GM21723 (cell line): ENCODE results near the gene ZMIZ2.

Source experiments
- ATAC-seq: cut with Tn5 transposase; IDR thresholded peaks from one replicate; pipeline ENCODE4 v1.9.1; 2021; ENCODE audit warnings: mild to moderate bottlenecking, moderate library complexity; ENCODE audit not compliant: unreplicated experiment

Gene ZMIZ2

DNA sequence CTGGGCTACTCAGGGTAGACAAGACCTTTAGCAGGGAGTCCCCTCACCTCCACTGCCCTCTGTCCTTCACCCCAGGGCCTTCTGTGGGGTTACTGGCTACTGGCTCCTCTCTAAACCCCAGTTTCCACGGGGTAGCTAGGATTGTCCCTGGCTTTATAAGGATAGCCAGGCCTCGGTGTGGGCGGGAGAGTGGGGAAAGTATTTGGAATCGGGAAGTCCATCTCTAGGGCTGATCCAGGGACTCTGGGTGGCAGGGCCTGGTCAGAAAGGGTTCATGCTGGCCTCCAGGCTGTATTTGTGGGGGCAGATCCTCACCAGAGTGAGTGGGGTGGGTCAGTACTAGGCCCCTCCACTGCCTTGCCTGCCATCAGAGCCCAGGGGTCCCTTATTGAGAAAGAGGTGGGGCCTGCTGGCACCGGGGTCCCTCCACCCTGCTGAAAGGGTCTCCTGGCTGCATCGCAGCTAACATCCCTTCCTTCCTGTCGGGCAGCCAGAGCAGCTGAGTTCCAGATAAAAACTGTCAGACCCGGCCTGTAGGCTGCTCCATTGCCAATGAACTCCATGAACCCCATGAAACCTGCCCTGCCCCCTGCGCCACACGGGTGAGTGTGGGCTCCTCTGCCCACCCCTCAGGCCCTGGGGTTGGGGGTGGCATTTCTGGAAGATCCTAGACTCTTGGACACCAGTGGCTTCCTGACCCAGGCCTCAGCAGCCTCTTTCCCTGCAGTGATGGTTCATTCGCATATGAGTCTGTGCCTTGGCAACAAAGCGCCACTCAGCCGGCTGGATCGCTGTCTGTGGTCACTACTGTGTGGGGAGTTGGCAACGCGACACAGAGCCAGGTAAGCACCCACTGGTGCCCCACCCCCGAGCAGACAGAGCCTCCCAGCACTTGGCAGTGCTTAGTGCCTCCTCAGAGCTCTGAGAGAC lies 7.3 kb downstream of the ZMIZ2 start:
- ATAC-seq, result no peak

DNA sequence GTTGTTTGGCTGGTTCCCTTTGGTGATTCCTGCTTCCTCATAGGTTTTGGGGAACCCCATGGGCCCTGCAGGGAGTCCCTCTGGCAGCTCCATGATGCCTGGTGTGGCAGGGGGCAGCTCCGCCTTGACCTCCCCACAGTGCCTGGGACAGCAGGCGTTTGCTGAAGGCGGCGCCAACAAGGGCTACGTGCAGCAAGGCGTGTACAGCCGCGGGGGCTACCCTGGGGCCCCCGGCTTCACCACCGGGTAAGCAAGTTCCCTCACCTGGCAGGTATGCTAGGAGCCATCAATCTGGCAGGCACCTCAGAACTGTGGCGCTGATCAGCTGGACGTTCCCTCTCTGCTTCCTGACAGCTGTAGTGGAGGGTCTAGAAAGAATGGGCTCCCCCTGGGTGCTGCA lies 8.3 kb downstream of the ZMIZ2 start:
- no peak for ATAC-seq

DNA sequence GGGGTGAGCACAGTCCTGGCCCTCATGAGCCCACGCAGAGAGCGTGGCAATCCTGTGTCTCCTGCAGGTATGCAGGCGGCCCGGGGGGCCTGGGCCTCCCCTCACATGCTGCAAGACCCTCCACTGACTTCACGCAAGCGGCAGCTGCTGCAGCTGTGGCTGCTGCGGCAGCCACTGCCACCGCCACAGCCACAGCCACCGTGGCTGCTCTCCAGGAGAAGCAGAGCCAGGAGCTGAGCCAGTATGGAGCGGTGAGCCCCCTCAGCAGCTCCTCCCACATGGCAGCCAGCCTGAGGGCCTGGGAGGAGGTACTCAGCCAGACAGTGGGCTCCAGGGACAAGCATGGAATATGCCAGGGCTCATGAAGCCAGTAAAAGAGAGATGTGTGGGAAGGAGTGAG lies 8.7 kb downstream of the ZMIZ2 start:
- no peak for ATAC-seq

DNA sequence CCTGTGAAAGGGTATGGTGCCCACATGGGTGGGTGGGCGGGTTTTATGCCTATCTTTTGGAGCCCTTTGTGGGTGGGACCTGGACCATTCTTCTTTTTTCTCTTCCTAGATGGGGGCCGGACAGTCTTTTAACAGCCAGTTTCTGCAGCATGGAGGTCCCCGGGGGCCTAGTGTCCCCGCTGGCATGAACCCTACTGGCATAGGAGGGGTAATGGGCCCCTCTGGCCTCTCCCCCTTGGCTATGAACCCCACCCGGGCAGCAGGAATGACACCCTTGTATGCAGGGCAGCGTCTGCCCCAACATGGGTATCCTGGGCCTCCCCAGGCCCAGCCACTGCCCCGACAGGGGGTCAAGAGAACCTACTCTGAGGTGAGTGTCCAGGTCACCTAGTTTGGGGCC lies 9.1 kb downstream of the ZMIZ2 start:
- no peak for ATAC-seq

DNA sequence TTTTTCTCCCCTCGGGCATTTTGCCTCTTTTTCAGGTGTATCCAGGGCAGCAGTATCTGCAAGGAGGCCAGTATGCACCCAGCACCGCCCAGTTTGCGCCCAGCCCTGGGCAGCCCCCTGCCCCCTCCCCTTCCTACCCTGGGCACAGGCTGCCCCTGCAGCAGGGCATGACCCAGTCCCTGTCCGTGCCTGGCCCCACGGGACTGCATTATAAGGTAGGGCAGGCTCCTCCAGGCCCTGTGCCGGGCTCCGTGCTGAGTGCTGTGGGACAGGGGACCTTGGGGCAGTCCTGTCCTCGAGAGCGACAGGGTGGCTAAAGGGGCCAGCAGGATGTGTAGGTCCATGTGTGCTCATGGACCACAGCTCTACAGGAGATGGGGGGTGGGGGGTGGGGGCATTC lies 10.6 kb downstream of the ZMIZ2 start:
- ATAC-seq, result no peak

DNA sequence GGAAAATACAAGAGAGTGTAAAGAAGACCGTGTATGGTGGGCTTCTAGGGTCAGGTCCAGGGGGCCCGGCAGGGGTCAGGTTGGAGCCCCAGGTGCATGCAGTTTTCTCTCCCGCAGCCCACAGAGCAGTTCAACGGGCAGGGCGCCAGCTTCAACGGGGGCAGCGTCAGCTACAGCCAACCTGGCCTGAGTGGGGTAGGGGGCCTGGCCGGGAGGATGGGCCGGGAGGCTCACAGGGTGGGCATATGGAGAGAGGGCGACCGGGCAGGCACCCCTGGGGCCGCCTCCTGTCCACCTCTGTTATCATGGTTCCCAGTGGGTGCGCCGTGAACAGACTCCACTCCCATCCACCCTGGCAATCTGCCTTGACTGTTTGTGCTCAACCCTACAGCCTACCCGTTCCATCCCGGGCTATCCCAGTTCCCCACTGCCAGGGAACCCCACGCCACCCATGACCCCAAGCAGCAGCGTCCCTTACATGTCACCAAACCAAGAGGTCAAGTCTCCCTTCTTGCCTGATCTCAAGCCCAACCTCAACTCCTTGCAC lies 11.5 kb downstream of the ZMIZ2 start:
- ATAC-seq, result no peak

DNA sequence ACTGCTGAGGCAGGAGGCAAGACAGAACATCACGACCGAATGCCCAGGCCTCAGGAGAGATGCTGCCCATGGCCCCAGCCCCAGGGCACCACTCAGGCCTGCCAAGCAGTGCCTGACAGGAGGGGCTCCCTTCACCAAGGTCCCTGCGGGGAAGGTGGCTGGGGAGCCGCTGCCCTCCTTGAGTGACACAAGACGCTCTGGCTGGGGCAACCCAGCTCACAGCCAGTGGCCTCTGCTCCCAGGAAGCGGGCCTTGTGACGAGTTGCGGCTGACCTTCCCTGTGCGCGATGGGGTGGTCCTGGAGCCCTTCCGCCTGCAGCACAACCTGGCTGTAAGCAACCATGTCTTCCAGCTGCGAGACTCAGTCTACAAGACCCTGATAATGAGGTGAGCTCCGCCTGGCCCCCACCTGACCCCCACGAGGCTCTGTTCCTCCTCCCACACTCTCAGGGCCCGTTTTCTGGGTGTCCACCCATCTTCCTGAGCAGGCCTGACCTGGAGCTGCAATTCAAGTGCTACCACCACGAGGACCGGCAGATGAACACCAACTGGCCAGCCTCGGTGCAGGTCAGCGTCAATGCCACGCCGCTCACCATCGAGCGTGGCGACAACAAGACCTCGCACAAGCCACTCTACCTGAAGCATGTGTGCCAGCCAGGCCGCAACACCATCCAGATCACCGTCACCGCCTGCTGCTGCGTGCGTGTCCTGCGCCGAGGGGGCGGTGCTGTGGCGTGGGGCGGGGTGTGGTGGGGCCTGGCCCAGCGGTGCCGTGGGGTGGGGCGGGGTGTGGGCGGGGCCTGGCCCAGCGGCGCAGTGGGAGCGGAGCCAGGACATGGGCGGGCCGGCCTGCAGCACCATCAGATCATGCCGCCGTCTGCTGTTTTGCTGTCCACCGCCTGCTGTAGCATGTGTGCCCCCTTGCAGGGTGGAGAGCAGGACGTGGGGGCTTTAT lies 12.8 kb downstream of the ZMIZ2 start:
- no peak for ATAC-seq

DNA sequence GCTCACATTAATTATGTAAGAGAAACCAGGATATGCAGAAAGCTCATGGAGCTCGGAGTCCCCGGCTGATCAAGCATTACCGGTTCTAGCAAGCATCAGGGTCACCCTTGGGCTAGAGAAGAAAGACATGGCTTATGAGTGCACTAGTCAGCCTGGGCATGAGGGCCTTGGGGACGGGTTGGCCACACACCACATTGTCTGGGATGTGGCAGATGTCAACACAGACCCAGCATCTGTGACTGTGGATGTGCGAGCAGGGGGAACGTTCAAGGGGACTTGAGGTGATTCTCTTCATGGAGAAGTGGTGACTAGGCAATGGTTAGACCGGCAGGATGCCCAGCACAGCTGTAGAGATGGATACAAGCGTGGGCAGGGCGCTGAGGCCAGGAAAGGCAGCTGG lies 13.7 kb downstream of the ZMIZ2 start:
- no peak for ATAC-seq

DNA sequence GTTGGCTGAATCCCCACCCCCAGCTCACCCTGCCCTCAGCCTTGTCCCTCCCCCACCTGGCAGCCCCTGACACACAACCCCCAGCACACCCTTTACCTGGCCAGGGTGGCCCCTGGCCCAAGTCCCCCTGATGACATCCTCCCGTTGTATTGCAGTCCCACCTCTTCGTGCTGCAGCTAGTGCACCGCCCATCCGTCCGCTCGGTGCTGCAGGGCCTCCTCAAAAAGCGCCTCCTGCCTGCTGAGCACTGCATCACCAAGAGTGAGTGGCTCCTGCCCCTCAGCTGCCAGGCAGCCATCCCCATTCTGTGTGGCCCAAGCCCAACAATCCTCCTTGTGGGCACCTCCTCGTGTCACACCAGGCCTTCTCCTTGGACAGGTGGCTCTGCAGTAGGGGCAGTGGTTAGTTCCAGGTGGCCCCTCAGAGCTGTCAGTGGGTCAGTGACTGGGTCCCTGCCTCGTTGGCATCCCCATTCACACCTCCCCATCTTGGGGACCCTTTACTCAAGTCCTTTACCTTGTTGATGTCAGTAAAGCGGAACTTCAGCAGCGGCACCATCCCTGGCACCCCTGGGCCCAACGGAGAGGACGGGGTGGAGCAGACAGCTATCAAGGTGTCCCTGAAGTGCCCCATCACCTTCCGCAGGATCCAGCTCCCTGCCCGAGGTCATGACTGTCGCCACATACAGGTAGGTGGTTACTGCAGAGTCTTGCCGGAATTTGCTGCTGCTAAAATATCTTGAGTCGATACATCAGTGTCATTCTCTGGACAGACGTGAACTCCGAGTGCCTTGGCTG lies 14.3 kb downstream of the ZMIZ2 start:
- ATAC-seq, result no peak

DNA sequence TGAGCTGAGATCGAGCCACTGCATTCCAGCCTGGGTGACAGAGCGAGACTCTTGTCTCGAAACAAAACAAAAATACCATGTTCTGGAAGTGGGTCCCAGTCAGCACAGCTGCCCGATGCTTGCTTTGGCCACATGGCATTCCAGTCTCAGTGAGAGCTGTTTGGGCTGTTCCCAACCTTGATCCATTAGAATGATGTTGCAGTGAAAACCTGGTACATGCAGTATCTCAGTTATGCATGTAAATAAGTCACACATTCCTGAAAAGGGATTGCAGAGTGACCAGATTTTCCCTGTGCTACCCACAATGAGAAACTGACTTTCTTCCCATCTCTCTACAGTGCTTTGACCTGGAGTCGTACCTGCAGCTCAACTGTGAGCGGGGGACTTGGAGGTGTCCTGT lies 15.4 kb downstream of the ZMIZ2 start:
- no peak for ATAC-seq

DNA sequence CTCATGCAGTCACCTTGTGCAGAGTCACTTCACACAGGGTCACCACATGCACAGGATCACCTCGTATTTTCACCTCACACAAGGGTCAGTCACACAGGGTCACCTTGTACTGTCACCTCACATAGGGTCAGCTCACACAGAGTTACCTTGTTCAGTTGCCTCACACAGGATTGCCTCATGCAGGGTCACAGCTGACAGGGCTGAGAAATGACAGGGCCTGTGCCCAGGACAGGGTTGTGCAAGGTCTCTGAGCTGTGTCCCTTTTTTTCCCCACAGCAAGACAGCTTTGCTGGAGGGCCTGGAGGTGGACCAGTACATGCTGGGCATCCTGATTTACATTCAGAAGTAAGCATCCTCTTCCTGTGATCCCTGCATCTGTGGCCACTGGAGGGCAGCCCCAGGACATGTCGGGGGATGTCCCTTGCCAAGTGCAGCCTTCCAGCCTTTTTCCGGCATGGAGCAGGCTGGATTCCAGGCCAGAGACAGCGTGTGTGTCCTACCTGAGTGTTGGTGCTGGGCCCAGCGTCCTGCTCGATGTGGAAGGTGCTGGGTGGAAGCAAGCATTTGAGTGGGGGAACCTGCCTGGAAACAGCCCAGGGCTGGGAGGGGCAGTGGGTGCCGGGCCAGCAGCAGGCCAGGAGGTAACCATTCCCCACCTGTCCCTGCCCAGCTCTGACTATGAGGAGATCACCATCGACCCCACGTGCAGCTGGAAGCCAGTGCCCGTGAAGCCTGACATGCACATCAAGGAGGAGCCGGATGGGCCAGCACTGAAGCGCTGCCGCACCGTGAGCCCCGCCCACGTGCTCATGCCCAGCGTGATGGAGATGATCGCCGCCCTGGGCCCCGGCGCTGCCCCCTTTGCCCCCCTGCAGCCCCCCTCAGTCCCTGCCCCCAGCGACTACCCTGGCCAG lies 16.3 kb downstream of the ZMIZ2 start:
- no peak for ATAC-seq

DNA sequence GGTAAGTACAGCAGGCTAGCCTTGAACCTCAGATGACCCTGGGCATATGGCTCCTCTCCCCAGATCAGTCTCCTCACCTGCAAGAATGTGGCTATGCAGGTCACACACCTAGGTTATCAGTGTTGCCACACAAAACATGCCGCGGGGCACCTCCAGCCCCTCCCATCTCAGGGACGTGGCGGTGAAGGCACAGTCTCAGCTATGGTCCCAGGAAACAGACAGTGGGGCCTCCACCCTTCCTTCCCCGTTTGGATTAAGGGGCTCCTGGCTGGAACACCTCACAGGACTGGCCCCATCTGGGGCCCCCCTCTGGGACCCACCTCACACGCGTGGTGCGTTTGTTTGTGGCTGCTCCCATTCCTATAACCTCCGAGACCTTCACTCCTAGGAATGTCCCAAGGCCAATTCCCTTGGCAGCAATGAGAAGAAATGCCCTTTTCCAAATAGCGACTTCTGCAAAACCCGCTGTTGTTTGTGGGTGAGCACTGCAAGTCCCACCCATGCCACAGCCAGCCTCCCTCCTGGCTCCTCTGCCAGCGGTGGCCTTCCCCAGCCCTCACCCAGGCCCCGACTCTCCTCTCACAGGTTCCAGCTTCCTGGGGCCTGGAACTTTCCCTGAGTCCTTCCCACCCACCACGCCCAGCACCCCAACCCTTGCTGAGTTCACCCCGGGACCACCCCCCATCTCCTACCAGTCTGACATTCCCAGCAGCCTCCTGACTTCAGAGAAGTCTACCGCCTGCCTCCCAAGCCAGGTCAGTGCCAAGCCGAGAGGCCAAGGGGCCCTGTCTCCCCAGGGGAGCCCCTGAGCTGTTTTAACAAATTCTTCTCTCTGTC lies 17.1 kb downstream of the ZMIZ2 start:
- ATAC-seq, result no peak

DNA sequence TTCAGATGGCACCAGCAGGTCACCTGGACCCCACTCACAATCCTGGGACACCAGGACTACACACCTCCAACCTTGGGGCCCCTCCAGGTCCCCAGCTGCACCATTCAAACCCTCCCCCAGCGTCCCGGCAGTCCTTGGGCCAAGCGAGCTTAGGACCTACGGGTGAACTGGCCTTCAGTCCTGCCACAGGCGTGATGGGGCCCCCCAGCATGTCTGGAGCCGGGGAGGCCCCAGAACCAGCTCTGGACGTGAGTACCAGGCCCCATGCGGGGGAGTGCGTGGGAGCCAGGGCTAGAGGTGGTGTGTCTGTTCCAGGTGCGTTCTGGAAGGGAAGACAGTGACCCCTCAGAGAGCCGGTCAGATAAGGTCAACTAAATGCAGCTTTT lies 17.8 kb downstream of the ZMIZ2 start:
- no peak for ATAC-seq

DNA sequence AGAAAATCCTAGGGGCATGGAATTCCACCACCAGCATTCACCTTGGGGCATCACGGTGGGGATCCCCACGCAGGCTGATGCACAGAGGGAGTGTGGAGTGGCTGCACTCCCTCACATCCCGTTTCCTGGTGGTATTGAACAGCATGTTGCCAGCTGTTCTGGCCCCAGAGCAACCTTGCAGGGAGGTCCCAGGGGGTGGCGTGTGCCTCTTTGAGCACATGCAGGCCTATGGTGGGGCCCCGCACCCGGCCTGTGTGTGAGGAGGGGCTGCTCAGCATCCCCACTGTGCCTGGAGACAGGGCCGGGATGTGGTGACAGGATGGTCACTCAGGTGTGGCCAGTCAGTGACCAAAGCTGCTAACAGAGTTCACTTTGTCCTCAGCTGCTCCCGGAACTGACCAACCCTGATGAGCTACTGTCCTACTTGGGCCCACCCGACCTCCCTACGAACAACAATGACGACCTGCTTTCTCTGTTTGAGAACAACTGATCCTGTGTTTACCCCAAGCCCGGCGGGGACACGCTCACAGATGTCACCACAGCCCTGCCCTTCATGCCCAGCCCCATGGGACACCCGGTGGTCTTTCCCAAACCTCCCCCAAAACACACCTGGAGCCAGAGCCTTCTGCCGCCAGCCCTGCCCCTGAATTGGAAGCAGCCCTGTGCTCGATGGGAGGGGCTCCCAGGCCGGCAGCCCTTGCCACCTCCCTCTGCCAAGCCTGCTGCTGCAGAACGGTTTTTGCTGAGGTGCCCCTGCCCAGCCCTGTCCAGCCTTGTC lies 18.7 kb downstream of the ZMIZ2 start:
- ATAC-seq, result no peak

DNA sequence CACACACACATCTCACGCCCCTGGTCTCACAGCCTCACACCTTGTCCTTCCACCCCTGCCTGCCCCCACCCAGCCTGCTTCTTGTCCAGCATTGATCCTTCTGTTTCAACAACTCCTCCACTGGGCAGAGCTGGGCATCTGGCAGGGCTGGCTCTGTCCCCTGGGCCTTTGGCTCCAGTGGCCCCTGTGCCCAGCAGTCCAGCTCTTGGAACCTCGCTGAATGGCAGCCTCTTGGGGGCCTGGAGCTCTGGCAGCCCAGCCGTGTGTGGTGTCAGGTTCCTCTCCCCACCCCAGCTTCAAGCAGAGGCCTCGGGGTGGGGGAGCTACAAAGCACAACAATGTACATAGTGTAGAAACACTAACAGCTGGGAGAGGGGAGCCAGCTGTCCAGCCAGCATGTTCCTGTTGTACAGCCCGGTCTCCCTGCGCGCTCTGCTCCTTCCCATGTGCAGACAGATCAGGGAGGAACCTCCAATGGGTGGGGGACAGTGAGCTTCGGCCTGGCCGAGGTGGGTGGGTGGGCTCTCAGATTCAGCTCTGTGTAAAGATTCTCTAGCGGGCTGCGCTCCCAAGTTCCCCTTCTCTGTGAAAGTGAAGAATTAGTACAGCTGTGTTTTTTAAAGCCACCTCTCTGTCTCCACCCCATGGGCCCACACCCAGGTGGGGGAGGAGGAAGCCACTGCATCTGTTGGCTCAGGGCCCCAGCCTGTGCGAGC lies 19.4 kb downstream of the ZMIZ2 start:
- ATAC-seq, result peak; percentile 54

DNA sequence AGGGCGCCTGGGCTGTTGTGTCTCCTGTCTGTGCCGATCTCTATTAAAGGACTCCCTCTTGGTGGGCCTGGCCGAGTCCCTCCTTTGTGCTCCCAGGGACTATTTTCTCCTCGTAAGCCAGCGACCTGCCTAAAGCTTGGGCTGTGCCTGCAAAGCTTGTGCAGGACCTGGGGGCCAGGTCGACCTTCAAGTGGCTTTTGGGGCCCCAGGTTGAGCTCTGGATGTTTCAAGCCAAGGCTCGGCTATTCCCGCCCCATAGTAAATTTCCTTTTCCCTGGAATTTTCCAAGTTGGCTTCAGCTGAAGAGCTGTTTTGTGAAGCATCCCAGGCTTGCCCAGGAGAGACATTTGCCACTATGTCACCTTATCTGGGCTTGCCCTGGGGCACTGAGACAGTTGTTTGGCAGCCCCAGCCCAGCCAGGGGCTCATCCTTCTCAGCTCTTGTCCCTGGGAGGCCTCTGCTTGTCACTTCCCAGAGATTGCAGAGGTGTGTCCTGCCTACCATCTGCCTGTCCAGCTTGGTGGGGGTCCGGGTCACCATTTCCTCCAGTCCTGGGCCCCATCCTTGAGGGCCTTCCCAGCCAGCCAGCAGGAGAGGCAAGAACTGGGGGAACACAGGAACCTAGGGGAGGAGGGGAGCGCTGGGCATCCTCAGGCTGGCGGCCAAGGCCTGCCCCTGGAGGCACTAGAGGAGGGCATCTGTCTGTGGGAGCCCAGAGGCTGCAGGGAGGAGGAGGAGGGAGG lies 20.2 kb downstream of the ZMIZ2 start:
- no peak for ATAC-seq

DNA sequence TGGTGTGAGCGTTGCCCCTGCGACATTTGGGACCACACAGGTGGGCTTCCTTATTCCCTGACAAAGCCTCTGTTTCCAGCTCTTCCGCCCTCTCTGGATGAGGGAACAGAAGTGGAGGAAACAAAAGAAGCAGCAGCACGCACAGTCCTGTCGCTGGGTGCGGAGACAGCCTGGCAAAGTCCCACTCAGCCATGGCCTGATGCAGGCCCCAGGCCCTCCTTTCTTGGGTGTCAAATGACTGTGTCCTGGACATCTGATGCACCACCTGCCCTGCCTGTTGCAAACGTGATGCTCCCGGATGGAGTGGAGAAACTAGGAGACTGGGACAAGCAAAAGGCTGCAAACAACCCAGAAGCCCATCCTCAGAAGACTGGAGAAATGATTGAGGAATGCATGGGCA lies 20.7 kb downstream of the ZMIZ2 start:
- ATAC-seq, result no peak
